Neutrophil (primary cell): Measurements from ENCODE around the gene ACTR5.

ENCODE experiments used
- H3K27ac ChIP-seq: fragments of 200-600 bp; sonication (generic); 2 replicates; pipeline ENCODE4 v1.5.1; 2016; ENCODE audit warnings: mild to moderate bottlenecking, moderate library complexity
- H3K27me3 ChIP-seq: fragments of 200-600 bp; sonication (generic); 2 replicates; pipeline ENCODE4 v1.6.0; 2016; ENCODE audit warnings: mild to moderate bottlenecking
- H3K36me3 ChIP-seq: fragments of 200-600 bp; sonication (generic); 2 replicates; pipeline ENCODE4 v1.5.1; 2017
- H3K4me1 ChIP-seq, 2 experiments: fragments of 200-600 bp in 1 of 2; sonication (generic) in 1 of 2; 1 replicate in 1 of 2; 2 replicates in 1 of 2; pipeline versions ENCODE4 v1.5.1 to v1.6.1; 2013 to 2016; ENCODE audit warnings: low read depth in 1 of 2, low read length in 1 of 2, mild to moderate bottlenecking in 1 of 2, moderate library complexity in 1 of 2; ENCODE audit not compliant: control insufficient read depth in 1 of 2, insufficient read depth in 1 of 2
- H3K4me3 ChIP-seq, 2 experiments: fragments of 200-600 bp in 1 of 2; sonication (generic) in 1 of 2; 1 replicate in 1 of 2; 2 replicates in 1 of 2; pipeline ENCODE4 v1.5.1; 2013 to 2016; ENCODE audit warnings: low read depth in 1 of 2, low read length in 1 of 2, mild to moderate bottlenecking in 1 of 2, moderate library complexity in 1 of 2
- H3K9me3 ChIP-seq: fragments of 200-600 bp; sonication (generic); 2 replicates; pipeline ENCODE4 v1.5.1; 2016
- CTCF ChIP-seq: fragments of 200-600 bp; sonication (generic); IDR thresholded peaks from 2 replicates; pipeline ENCODE4 v1.5.1; 2016; ENCODE audit warnings: antibody characterized with exemption

The ACTR5 gene

DNA sequence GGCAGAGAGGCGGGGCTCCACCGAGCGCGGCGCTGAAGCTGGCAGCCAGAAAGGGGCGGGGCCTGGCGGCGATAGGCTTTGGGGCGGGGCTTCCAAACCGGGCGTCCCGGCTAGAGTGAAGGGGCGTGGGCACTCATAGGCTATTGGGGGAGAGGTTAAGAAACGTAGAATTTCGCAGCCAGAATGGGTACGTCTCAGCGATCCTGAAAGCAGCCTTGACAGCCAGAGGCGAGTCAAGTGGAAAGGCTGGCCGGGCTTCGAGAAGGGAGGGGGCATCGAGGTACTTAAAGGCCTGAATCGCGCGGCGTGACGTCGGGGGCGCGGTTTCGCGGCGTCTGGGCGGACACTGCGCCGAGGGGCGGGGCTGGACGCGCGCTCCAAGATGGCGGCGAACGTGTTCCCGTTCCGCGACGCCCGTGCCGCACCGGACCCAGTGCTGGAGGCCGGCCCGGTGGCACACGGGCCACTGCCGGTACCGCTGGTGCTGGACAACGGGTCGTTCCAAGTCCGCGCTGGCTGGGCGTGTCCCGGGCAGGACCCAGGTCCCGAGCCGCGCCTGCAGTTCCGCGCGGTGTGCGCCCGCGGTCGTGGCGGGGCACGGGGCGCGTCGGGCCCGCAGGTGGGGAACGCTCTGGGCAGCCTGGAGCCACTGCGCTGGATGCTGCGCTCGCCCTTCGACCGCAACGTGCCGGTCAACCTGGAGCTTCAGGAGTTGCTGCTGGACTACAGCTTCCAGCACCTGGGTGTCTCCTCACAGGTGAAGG, at the start of gene ACTR5:
TSS of gene ACTR5 (plus strand) at position 364 of the 764 bp plus-strand sequence. CDS start at position 383, 19 bp downstream.
- Histone ChIP-seq H3K27ac (peak within 1 kb of the TSS; percentile 89), H3K4me1 (peaks cover 16 to 19% of the 10 kb centered on the region in 2 experiments), H3K36me3 (no peaks in the 10 kb centered on the region), H3K4me3 (peak within 1 kb of the TSS; percentile 90 to 92), H3K27me3 (peaks cover 42% of the 10 kb centered on the region), H3K9me3 (no peaks in the 10 kb centered on the region)
- peak; percentile 38 for TF ChIP-seq CTCF

- H3K4me1 ChIP-seq: no peaks in the 10 kb centered on the region
- no peak for TF ChIP-seq CTCF
- peaks cover 37% of the 10 kb centered on the region for H3K27me3 ChIP-seq
- H3K4me3 ChIP-seq: no peak overlapping the region
- no peaks in the 10 kb centered on the region for H3K36me3 ChIP-seq
- H3K27ac ChIP-seq: no peak overlapping the region
- no peaks in the 10 kb centered on the region for H3K9me3 ChIP-seq
These were observed 49.7 kb upstream of the ACTR5 start for GRCh38 chr20:38698541-38698940.

DNA sequence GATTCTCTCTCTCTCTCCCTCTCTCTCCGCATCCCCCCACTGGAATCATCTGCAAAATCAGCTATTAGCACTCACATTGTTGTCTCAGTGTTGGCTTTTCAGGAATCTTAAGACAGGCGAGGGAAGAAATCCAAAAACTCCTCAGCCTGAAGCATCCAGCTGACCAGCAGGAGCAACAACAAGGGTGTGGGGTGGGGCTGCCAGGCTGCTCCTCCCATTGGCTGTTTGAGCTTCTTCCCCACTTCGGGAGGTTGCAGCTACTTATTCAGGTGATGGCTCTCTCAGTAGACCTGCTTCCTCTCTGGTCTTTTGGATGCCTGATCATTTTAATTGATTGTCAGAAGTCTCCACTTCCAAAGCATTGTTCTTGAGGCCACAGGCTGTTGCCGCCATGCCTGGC, 48.1 kb upstream of the ACTR5 start:
- H3K27me3 ChIP-seq: peaks cover 48% of the 10 kb centered on the region
- no peak overlapping the region for H3K4me3 ChIP-seq
- no peaks in the 10 kb centered on the region for H3K36me3 ChIP-seq
- H3K4me1 ChIP-seq: no peaks in the 10 kb centered on the region
- no peak for TF ChIP-seq CTCF
- no peak overlapping the region for H3K27ac ChIP-seq
- no peaks in the 10 kb centered on the region for H3K9me3 ChIP-seq

DNA sequence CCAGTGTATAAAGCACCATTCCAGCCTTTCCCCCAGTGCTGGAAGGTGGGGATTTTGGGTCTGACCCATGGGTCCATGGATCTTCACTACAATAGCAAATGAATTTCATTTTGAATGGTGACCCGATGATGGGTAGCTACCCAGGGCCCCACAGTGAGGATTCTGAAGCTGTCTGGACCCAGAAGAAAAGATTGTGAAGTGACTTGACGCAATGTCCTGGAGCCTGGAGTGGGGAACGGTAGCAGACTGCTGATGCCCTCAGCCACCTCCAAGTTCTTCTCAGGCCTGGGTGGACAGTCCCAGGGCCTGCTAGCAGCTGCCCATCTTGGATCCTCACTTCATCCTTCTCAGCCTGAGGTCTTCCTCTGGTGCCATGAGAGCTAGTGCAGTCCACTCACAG, 47.3 kb upstream of the ACTR5 start:
- Histone ChIP-seq H3K27ac (no peak overlapping the region), H3K9me3 (no peaks in the 10 kb centered on the region), H3K4me1 (no peaks in the 10 kb centered on the region), H3K27me3 (peaks cover 55% of the 10 kb centered on the region), H3K4me3 (no peak overlapping the region), H3K36me3 (no peaks in the 10 kb centered on the region)
- no peak for TF ChIP-seq CTCF

DNA sequence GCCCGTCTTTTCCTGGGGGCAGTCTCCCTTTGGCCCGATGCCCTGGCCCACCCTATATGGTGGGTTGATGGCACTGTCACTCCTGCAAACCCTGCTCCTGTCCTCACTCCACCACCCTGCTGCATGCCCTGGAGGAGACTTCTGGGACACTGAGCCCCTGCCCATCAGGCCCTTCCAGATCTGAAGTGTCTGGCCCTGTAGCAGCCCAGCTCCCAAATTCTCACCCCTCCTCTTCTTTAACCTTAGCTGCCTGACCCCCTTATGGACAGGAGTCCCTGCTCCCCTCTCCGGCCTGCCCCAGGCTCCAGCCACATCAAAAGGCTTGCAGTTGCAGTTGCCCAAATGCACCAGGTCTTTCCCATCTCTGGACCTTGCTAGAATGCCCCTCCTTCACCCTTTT, 44.7 kb upstream of the ACTR5 start:
- Histone ChIP-seq H3K27me3 (peaks cover 76% of the 10 kb centered on the region), H3K9me3 (no peaks in the 10 kb centered on the region), H3K36me3 (no peaks in the 10 kb centered on the region), H3K27ac (no peak overlapping the region), H3K4me1 (no peaks in the 10 kb centered on the region), H3K4me3 (no peak overlapping the region)
- TF ChIP-seq CTCF: no peak
